GM19240 (cell line): ENCODE results near the gene UNC79.
"Not testable (repeated sequence)": the region's sequence is repeated elsewhere in the genome, so short reads cannot be mapped to it uniquely, and the experiment has no call there.

Experiments used
- DNase-seq: peaks from one replicate; pipeline ENCODE4 v3.0.0; 2011; ENCODE audit warnings: low spot score; ENCODE audit not compliant: insufficient read length

The UNC79 gene

DNA sequence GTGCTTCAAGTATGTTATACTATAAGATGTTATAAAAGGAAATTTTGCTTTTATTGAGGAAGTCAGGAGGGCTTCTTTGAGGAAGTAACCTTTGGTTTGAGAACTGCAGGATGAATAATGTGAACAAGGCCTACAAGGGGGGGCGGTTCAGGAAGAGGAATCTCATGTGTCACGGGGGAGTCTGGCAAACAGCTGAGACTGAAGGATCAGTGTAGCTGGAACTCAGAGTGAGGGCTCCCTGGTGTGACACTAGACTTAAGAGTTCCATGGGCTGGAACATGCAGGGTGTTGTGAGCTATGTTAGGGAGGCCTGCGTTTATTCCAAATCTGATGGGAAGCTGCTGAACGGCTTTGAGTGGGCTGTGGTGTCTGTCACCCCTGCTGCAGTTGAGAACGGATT, 62.3 kb downstream of the UNC79 start:
- no peak for DNase-seq

DNA sequence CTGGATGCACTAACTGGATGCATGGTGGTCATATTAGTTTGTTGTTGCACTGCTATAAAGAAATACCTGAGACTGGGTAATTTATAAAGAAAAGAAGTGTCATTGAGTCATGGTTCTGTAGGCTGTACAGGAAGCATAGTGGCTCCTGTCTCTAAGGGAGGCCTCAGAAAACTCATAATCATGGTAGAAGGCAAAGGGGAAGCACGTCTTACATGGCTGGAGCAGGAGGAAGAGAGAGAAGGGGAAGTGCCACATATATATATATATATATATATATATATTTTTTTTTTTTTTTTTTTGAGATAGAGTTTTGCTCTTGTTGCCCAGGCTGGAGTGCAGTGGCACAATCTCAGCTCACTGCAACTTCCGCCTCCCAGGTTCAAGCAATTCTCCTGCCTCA, 62.9 kb downstream of the UNC79 start:
- not testable (repeated sequence) for DNase-seq

GRCh38 chr14:93496856-93497741, 66.4 kb downstream of the UNC79 start:
- no peak for DNase-seq

DNA sequence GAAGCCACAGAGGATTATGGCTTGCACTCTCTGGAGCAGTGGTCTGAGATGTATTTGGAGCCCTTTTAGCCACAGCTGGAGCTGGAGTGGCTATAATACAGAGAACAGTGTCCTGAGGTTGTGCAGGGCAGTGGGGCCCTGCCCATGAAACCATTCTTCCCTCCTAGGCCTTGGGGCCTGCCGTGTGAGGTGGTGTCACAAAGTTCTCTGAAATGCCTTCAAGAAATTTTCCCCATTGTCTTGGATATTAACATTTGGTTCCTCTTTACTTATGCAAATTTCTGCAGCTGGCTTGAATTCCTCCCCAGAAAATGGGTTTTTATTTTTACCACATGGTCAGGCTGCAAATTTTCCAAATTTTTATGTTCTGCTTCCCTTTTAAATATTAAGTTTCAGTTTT, 79.3 kb downstream of the UNC79 start:
- no peak for DNase-seq

DNA sequence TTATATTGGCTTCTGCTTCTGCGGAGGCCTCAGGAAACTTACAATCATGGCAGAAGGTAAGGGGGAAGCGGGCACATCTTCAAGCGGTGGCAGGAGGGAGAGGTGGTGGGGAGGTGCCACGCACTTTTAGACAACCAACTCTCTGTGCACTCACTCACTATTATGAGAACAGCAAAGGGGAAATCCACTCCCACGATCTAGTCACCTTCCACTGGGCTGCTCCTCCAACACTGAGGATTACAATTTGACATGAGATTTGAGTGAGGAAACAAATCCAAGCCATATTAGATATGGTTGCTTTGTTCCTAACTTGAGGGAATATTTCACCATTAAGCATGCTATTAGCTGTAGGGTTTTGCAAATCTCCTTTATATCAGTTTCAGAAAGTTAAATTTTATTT, 80.3 kb downstream of the UNC79 start:
- no peak for DNase-seq

DNA sequence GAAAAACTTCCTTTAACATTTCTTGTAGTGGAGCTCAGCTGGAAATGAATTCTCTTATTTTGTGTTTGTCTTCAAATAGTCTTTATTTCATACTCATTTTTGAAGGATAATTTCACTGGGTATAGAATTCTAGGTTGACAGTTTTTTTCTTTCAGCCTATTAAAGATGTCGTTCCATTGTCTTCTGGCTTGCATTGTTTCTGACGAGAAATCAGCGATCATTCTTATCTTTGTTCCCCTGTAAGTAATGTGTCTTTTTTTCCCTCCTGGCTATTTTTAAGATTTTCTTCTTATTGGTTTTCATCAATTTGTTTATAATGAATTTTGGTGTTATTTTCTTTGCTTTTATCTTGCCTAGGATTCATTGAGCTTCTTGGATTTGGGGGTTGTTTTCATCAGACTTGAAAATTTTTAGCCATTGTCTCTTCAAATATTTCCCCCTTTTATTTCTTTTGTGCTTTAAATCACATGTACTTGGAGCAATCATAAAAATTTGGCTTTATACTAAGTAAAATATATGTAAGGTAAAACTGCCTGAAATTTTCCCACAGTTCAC, 89.4 kb downstream of the UNC79 start:
- DNase-seq: no peak

GRCh38 chr14:93522221-93522620, 91.5 kb downstream of the UNC79 start:
- no peak for DNase-seq

DNA sequence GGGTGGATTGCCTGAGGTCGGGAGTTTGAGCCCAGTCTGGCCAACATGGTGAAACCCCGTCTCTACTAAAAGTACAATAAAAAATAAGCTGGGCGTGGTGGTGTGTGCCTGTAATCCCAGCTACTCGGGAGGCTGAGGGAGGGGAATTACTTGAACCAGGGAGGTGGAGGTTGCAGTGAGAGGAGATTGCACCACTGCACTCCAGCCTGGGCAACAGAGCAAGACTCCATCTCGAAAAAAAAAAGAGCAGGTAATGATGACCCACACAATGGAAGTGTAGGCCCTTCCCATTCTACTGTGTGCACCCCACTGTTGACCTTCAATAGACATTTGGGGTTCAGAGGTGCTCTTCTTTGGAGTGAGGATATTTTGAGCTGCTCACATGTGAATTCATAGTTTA, 94.5 kb downstream of the UNC79 start:
- DNase-seq: not testable (repeated sequence)

GRCh38 chr14:93525696-93526451, 95.1 kb downstream of the UNC79 start:
- DNase-seq: no peak

DNA sequence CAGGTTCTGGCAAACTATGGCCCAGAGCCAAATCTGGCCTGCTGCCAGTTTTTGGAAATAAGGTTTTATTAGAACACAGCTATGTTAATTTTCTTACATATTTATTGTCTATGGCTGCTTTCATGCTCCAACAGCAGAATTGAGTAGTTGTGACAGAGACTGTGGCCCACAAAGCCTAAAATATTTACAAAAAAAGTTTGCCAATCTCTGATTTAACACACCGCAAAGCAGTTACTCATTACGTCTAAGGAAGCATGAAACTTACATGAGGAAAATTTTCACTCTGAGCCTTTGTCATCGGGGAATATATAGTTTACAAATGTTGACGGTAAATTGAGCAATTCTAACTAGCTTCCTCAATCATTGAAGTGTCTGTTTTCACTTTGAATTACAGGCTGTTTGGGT, 96.5 kb downstream of the UNC79 start:
- no peak for DNase-seq

DNA sequence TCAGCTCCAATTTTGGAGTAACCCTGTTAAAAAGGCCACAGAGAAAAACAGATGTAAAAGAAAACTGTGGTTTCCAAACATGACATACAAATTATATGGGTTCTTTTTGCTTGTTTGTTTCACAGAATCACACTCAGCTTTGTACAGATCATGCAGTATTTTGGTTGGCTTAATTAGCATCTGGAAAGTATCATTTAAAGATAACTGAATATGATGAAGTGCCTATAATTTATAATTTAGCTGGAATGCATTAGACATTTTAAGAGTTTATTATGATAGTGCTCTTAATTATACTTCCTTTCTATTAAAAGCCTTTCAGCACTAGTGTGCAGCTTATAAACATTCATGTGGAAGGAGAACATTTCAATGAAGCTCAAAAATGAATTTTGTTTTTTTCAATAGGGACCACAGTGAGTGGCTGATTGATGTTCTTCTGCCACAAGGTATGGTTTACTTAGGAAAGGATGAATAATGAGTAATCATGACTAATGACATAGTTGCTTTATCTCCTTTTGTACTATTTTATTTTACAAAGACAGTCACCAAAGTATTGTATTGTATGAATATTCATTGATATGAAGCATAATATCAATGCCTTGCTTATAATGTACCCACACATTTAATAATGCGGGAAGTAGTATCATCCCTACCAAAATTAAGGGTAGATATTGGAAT, 98.3 kb downstream of the UNC79 start:
- DNase-seq: no peak

DNA sequence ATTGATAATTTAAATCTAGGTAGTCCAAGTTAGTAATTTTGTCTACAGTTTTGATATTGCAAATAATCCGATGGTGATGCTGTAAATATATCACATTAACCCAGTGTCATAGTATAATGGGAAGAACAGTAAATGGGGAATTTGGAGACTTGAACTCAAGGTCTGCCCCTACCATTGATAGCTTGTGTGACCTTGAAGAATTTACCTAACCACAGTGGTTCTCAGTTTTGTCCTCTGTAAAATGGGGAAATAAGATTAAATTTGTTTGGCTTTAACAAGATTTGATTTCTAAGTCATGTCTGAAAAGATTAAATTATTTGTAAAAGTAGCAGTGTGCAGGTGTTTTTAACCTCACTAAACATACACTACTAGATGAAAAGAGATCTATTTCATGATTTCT, 100.9 kb downstream of the UNC79 start:
- no peak for DNase-seq

- no peak for DNase-seq
These were observed 101.8 kb downstream of the UNC79 start for GRCh38 chr14:93532541-93532940.

DNA sequence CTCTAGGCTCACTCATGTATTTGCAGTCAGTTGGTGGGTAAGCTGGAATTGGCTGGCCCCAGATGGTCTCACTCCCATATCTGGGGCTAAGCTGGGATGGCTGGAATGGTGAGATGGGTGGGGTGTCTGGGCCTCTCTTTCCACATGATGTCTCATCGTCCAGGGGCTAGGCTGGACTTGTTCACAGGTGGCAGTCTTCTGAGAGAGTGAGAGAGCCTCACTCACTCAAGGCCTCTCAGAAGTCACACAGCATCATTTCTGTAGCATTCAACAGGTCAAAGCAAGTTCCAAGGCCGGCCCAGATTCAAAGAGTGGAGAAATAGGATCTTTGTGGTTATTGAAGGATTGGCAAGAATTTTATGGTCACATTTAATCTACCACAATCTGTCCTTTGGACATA, 102.7 kb downstream of the UNC79 start:
- DNase-seq: no peak

GRCh38 chr14:93533842-93534241, 103.1 kb downstream of the UNC79 start:
- DNase-seq: no peak

GRCh38 chr14:93535537-93535936, 104.8 kb downstream of the UNC79 start:
- no peak for DNase-seq

GRCh38 chr14:93536945-93537344, 106.2 kb downstream of the UNC79 start:
- DNase-seq: no peak

- DNase-seq: no peak
These were observed 107.2 kb downstream of the UNC79 start for GRCh38 chr14:93537951-93538350.

GRCh38 chr14:93538413-93538812, 107.7 kb downstream of the UNC79 start:
- no peak for DNase-seq

GRCh38 chr14:93540235-93540634, 109.5 kb downstream of the UNC79 start:
- no peak for DNase-seq

GRCh38 chr14:93543766-93544165, 113.0 kb downstream of the UNC79 start:
- DNase-seq: no peak

DNA sequence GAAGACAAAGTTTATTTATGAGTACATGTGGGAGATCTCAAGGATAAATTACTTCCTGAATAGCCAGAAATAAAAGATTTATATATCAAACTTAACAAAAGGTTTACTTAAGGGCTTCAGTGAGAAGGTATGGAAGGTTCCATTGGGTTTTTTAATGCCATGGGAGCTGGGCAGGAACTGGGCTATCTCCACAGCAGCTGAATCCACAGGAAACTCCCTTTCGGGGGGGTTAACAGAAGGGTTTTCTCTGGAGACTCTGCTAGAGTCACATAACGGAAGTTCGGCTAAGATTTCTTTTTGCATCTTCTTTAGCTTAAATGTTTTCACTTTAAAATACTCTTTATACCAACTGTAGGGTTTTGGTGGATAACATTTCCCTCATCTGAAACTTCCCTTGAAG, 113.5 kb downstream of the UNC79 start:
- DNase-seq: no peak
